Brain microvascular endothelial cell (primary cell): ENCODE data around the gene SFXN5.

Source experiments
- DNase-seq: peaks from one replicate; pipeline ENCODE4 v3.0.0-alpha.2; 2020
- H3K27ac ChIP-seq: fragments of 250-450 bp; sonication (Bioruptor Pico); 2 replicates; pipeline ENCODE4 v1.5.1; 2020; ENCODE audit warnings: mild to moderate bottlenecking, moderate library complexity
- H3K27me3 ChIP-seq: fragments of 250-450 bp; sonication (Bioruptor Pico); replicated peaks from 2 replicates; pipeline ENCODE4 v1.5.1; 2020; ENCODE audit warnings: mild to moderate bottlenecking
- H3K36me3 ChIP-seq: fragments of 250-450 bp; sonication (Bioruptor Pico); replicated peaks from 2 replicates; pipeline ENCODE4 v1.5.1; 2020; ENCODE audit warnings: mild to moderate bottlenecking
- H3K4me3 ChIP-seq: 2 replicates; pipeline ENCODE4 v1.5.1; 2011; ENCODE audit warnings: low read depth, mild to moderate bottlenecking, control low read depth, low read length, moderate library complexity
- in situ Hi-C: cut with HindIII; loops from 2 replicates; pipeline ENCODE4 v1.10.0; 2017; ENCODE audit warnings: low sequenced_read_pairs, low pct_ligation_motif_present
- TF ChIP-seq, protein P1 (sequence below): IDR thresholded peaks from 2 replicates; pipeline ENCODE4 v1.5.1; 2011; ENCODE audit warnings: low read depth, mild to moderate bottlenecking, moderate library complexity, low read length, control low read depth, inconsistent platforms; ENCODE audit errors: missing control alignments

SFXN5 gene

DNA sequence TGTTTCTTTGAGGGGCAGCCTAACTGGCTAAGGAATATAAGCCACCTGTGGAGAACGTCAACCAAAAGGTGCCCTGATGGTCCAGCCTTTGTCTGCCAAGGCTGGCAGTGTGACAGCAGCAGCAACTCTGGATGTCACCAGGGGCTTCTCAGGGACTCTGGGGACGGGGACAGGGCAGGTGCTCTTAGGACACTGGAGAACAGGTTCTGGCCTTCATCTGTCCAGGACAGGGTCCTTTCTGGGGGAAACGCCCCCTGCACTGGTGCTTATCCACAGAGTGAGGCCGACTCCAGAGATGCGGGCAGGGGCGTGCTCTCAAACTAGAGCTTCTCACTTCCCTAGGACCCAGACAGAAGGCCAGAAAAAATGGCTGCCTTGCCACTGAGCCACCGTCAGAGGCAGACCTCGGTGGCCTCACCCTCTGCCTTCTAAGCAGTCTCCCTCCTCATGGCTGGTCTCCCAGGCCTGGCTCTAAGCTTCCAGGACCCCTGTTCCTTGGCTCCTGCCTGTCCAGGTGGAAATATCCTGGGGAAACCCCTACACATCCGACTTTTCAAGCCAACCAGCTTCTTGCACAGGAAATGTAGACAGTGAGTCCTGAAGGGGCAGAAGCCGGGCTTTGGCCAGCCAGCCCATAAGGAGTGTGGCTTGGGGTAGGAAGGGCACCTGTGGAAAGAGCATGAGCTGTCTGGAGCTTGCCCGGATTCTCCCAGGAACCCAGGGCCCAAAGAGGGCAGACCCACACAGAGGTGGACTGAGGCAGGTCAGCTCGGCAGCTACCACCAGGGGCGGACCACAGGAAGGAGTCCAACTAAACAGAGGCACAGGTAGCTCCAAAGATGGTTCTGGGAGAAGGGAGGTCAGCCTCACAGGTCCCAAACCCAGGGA, 11.3 kb upstream of the SFXN5 start:
- in situ Hi-C loops: no loop called here
- no peak for DNase-seq
- H3K27ac ChIP-seq: no peak overlapping the region
- H3K36me3 ChIP-seq: peaks cover 37% of the 10 kb centered on the region
- H3K4me3 ChIP-seq: no peak overlapping the region
- H3K27me3 ChIP-seq: no peaks in the 10 kb centered on the region
- TF ChIP-seq, protein P1, sequence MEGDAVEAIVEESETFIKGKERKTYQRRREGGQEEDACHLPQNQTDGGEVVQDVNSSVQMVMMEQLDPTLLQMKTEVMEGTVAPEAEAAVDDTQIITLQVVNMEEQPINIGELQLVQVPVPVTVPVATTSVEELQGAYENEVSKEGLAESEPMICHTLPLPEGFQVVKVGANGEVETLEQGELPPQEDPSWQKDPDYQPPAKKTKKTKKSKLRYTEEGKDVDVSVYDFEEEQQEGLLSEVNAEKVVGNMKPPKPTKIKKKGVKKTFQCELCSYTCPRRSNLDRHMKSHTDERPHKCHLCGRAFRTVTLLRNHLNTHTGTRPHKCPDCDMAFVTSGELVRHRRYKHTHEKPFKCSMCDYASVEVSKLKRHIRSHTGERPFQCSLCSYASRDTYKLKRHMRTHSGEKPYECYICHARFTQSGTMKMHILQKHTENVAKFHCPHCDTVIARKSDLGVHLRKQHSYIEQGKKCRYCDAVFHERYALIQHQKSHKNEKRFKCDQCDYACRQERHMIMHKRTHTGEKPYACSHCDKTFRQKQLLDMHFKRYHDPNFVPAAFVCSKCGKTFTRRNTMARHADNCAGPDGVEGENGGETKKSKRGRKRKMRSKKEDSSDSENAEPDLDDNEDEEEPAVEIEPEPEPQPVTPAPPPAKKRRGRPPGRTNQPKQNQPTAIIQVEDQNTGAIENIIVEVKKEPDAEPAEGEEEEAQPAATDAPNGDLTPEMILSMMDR: no peak

DNA sequence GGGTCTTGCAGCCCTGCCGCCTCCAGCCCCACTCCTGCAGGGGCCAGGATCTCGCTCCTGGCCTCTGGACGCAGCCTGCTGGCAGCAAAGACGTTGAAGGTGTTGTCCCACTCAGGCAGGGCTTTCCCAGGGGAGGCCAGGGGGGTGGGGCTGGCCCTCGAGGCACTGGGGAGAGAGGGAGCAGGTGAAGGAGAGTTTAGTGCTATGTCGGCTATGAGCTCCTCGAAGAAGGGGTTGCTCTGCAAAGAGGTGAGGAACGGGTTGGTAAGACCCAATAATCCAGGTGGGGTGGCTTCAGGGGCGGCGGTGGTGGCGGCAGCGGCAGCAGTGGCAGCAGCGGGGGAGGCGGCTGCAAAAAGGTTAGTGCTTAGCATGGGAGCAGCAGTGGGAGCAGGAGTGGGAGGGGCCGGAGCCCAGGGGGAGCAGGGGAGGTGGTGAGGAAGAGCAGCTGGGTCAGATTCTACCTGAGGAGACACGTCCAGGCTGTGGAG, 9.7 kb upstream of the SFXN5 start:
- in situ Hi-C loops: no loop called here
- Histone ChIP-seq H3K36me3 (peaks cover 30% of the 10 kb centered on the region), H3K27me3 (no peaks in the 10 kb centered on the region), H3K27ac (no peak overlapping the region), H3K4me3 (no peak overlapping the region)
- no peak for DNase-seq
- TF ChIP-seq, protein P1: no peak

DNA sequence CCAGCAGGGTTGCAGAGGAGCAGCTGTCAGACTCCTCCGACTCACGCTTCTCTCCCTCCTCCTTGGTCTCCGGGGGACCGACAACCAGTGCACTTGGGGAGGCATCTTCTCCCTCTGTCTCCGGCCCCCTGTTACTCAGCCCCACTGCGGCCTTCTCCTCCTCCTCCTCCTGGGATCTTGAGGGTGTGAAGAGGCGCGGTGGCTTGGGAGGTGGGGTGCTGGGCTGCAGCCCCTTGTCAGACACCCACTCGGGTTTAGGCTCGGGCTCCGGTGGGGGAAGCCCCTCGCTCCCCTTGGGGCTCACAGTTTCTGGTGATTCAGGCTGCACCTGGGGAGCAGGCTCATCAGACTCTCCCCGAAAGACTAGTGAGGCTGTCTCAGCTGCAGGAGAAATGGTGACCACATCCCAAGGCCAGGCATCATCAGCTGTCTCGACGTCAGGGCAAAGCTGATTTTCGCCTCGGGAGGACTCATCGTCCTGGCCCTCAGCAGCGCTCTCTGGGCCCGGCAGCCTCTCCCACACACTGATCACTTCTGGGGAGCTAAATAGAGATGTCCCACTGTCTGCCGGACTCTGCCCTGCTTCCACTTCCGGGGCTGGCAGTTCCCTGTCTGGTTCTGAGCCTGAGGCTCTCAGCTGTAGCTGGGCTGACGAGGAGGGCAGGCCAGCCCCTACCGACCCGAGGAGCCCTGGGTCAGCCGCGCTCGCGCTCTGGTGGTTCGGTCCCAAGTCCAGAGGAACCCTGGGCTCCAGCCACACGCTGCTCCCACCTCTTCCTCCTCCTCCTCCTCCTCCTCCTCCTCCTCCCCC, 9.0 kb upstream of the SFXN5 start:
- in situ Hi-C loops: no loop called here
- H3K27me3 ChIP-seq: no peaks in the 10 kb centered on the region
- H3K4me3 ChIP-seq: no peak overlapping the region
- TF ChIP-seq, protein P1: no peak
- H3K36me3 ChIP-seq: peaks cover 36% of the 10 kb centered on the region
- DNase-seq: no peak
- H3K27ac ChIP-seq: no peak overlapping the region

DNA sequence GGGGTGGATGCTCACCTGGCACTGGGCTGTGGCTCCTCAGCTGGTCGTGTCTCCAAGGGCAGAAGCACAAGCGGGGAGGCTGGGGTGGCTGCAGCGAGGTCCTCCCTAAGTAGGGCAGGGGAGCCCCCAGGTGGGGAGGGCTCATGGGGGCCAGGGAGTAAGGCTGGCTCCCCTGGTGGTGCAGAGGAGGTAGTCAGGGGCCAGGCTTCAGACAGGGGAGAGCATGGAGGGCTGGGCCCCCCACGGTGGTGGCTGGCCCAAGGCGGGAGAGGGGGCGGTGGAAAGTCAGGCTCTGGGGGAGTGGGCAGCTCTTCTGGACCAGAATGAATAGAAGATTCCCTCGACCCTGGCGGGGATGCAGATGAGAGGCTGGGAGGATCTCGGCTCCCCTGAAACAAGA, 8.1 kb upstream of the SFXN5 start:
- in situ Hi-C loops: no loop called here
- no peak overlapping the region for H3K27ac ChIP-seq
- no peaks in the 10 kb centered on the region for H3K27me3 ChIP-seq

DNA sequence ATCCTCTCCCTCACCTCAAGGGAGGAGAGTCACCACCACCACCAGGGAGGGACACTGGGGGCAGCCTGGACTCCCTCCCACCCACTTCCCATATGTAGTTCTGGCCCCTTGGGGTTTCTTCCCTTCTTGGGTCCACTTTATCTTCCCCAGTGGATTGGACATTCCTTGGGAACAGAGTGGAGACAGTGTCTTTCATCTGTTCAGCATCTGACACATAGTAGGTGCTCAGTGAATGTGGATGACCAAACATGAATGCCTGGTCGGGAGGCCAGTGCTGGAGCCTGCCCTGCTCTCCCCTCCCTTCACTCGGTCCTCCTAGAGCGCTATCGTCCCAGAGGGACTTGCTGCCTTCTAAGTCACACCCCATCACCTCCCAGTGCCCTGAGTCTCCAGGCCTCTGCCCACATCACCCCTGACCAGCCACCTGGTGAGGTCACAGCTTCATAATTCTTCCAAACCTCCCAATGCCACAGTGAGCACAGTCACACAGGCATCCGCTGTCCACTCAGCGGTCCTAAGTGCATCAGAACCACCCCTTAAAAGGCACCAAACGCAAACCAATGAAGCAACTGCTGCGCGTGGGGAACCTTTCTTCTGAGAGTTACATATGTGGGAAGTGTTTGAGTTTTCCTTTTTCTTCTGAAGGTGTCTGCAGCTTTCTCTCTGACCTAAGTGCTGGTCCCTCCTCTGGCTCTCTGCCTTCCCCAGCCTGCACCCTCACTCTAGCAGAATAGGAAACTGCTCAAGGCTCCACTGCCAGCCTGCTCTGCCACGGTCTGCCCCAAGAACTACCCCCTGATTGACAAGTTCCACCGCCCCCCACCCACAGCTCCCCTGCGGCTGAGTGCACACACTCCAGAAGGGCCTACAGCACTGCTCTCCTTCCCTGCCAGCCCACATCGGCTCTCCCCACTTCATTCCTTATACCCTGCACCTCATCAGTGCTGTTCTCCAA, 7.2 kb upstream of the SFXN5 start:
- TF ChIP-seq, protein P1: no peak
- in situ Hi-C loops: no loop called here
- Histone ChIP-seq H3K4me3 (no peak overlapping the region), H3K27me3 (no peaks in the 10 kb centered on the region), H3K27ac (no peak overlapping the region), H3K36me3 (peaks cover 40% of the 10 kb centered on the region)
- DNase-seq: no peak

More for the DNA sequence above, 8.1 kb upstream of the SFXN5 start:
- DNase-seq: no peak
- TF ChIP-seq, protein P1: no peak
- Histone ChIP-seq H3K36me3 (peaks cover 41% of the 10 kb centered on the region), H3K4me3 (no peak overlapping the region)
